Progenitor cell of endocrine pancreas (in vitro differentiated cells): ENCODE measurements around the gene SLC13A2. TPM values are rescaled to one million over a fixed set of nuclear protein-coding genes. Genes with fewer than 3 reads are reported as not detected.
A peak's percentile ranks its signal among the peaks of the same experiment; 100 is the strongest.

Experiments used
- DNase-seq: peaks from one replicate; pipeline ENCODE4 v3.0.0; 2021; ENCODE audit warnings: low spot score; ENCODE audit not compliant: unreplicated experiment
- H3K27ac Mint-ChIP-seq: 2 replicates; pipeline ENCODE4 v1.8.0; 2021; ENCODE audit warnings: mild to moderate bottlenecking, moderate library complexity, mixed read lengths
- H3K27me3 Mint-ChIP-seq: 2 replicates; pipeline ENCODE4 v1.8.0; 2021; ENCODE audit warnings: mixed read lengths
- H3K36me3 Mint-ChIP-seq: 2 replicates; pipeline ENCODE4 v1.8.0; 2022; ENCODE audit warnings: mixed read lengths; ENCODE audit not compliant: insufficient read depth
- H3K4me1 Mint-ChIP-seq: 2 replicates; pipeline ENCODE4 v1.8.0; 2021; ENCODE audit warnings: low read depth, mixed read lengths
- H3K4me3 Mint-ChIP-seq: 2 replicates; pipeline ENCODE4 v1.8.0; 2021; ENCODE audit warnings: low read depth, mild to moderate bottlenecking, moderate library complexity, mixed read lengths
- H3K9me3 Mint-ChIP-seq: 2 replicates; pipeline ENCODE4 v1.8.0; 2021; ENCODE audit warnings: low read depth, mixed read lengths
- CTCF ChIP-seq: fragments of 200-600 bp; sonication (generic); IDR thresholded peaks from one replicate; pipeline ENCODE4 v1.5.0; 2021; ENCODE audit warnings: antibody characterized with exemption, mild to moderate bottlenecking; ENCODE audit not compliant: unreplicated experiment
- total RNA-seq: library from RNA; stranded (reverse); gene quantifications from 2 replicates; pipeline ENCODE4 v1.2.1, GENCODE V29; 2021

SLC13A2 gene
- total RNA-seq, 1 donor from 2014 or later: 0.31 TPM

GRCh38 chr17:28472871-28473497 lies 460 bp upstream of the SLC13A2 start:
- Mint-ChIP-seq H3K27me3 (no peaks in the 10 kb centered on the region), H3K4me3 (no peak overlapping the region), H3K4me1 (peaks cover 49% of the 10 kb centered on the region)

GRCh38 chr17:28474111-28474531 lies 677 bp downstream of the SLC13A2 start:
- DNase-seq: no peak
- no peak overlapping the region for H3K27ac Mint-ChIP-seq
- no peaks in the 10 kb centered on the region for H3K36me3 Mint-ChIP-seq
- H3K27me3 Mint-ChIP-seq: no peaks in the 10 kb centered on the region
- H3K9me3 Mint-ChIP-seq: no peaks in the 10 kb centered on the region
- TF ChIP-seq CTCF: no peak
- no peak overlapping the region for H3K4me3 Mint-ChIP-seq
- H3K4me1 Mint-ChIP-seq: peaks cover 44% of the 10 kb centered on the region

More at GRCh38 chr17:28472871-28473497, 460 bp upstream of the SLC13A2 start:
- no peak for TF ChIP-seq CTCF
- DNase-seq: no peak
- no peaks in the 10 kb centered on the region for H3K36me3 Mint-ChIP-seq
- no peak overlapping the region for H3K27ac Mint-ChIP-seq
- no peaks in the 10 kb centered on the region for H3K9me3 Mint-ChIP-seq

GRCh38 chr17:28475151-28475900 lies 1.9 kb downstream of the SLC13A2 start:
- H3K4me3 Mint-ChIP-seq: no peak overlapping the region
- H3K4me1 Mint-ChIP-seq: peaks cover 36% of the 10 kb centered on the region
- H3K36me3 Mint-ChIP-seq: no peaks in the 10 kb centered on the region
- H3K9me3 Mint-ChIP-seq: no peaks in the 10 kb centered on the region
- no peak for TF ChIP-seq CTCF
- H3K27ac Mint-ChIP-seq: peak overlapping the region; percentile 1
- H3K27me3 Mint-ChIP-seq: no peaks in the 10 kb centered on the region
- DNase-seq: no peak

GRCh38 chr17:28476076-28476865 lies 2.8 kb downstream of the SLC13A2 start:
- H3K9me3 Mint-ChIP-seq: no peaks in the 10 kb centered on the region
- H3K4me3 Mint-ChIP-seq: no peak overlapping the region
- DNase-seq: no peak
- peaks cover 27% of the 10 kb centered on the region for H3K4me1 Mint-ChIP-seq
- no peak for TF ChIP-seq CTCF
- no peaks in the 10 kb centered on the region for H3K36me3 Mint-ChIP-seq
- H3K27me3 Mint-ChIP-seq: peaks cover 1% of the 10 kb centered on the region
- H3K27ac Mint-ChIP-seq: no peak overlapping the region

- Mint-ChIP-seq H3K9me3 (no peaks in the 10 kb centered on the region), H3K4me1 (peaks cover 22% of the 10 kb centered on the region), H3K27ac (no peak overlapping the region), H3K27me3 (peaks cover 9% of the 10 kb centered on the region), H3K36me3 (no peaks in the 10 kb centered on the region), H3K4me3 (no peak overlapping the region)
- no peak for DNase-seq
- no peak for TF ChIP-seq CTCF
Measured at GRCh38 chr17:28477928-28478327, 4.5 kb downstream of the SLC13A2 start.
